Activated T-helper 1 cell treated with Interleukin-2 at 50 U/mL for 16 hours (primary cell): Measurements from ENCODE around the gene EDC3.
"Not testable (repeated sequence)": the region's sequence is repeated elsewhere in the genome, so short reads cannot be mapped to it uniquely, and the experiment has no call there.

Source experiments
- DNase-seq: peaks from one replicate; pipeline ENCODE4 v3.0.0-alpha.2; 2020; ENCODE audit warnings: low read depth

The EDC3 gene

GRCh38 chr15:74710319-74711094 is 14.7 kb upstream of the EDC3 start:
- no peak for DNase-seq

DNA sequence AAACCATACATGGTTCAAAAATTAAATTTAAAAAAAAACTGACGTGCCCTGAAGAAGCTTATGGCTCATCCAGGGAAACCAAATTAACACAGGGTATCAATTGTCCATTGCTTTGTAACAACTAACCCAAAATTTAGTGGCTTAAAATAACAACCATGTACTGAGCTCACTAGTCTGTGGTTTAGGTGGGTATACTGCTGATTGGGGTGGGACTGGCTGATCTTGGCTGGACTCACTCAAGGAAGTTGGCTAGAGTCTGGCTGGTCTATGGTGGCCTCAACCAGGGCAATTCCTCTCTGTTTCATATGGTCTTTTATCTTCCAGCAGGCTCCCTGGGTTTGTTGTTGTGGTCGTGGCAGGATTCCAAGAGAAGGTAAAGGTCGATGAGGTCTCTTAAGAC is 14.1 kb upstream of the EDC3 start:
- no peak for DNase-seq

DNA sequence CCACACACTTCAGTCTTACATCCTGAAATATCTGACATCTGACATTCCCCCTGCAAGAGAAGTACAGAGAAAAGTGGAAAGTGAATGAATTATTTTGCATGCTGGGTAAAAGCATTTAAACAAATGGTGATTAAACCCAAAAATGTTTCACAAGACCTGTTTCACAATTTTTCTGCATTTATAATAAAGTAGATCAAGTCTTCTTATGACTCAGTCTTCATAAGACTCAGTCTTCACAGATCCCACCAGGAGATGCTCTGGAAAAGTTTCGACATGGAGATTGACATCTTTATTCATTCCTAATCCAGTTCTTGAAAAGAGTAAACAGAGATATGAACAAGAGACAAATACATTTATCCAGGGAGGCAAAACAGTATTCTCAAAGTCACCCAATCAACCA is 13.2 kb upstream of the EDC3 start:
- DNase-seq: no peak

- DNase-seq: no peak
These were observed 984 bp upstream of the EDC3 start for GRCh38 chr15:74696808-74697207.

DNA sequence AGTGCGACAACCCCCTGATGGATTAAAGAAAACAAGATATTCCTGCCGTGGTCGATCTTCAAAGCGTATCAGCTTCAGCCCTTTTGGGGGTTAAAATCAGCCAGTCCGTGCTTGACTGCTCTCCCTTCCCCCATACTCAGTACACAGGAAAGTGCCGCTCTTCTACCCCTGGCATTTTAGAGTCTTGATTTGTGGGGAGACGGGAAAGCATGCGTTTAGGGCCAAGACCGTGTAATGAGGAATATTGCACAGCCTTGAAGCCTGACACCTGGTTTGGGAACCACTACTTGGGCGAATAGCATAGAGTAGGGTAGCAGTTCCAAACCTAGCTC is 540 bp upstream of the EDC3 start:
- no peak for DNase-seq

DNA sequence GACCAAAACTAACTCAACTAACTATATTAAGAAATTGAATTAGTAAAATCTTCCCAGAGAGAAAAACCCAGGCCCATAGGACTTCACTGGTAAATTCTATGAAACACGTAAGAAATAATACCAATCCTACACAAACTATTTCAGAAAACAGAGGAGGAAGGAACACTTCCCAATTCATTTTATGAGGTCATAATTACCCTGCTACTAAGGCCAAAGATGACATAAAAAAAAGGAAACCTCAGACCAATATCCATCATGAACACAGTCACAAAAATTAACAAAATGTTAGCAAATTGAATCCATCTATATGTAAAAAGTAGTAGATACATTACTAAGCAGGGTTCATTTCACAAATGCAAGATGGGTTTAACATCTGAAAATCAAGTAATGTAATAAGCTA is 3.5 kb downstream of the EDC3 start:
- no peak for DNase-seq

DNA sequence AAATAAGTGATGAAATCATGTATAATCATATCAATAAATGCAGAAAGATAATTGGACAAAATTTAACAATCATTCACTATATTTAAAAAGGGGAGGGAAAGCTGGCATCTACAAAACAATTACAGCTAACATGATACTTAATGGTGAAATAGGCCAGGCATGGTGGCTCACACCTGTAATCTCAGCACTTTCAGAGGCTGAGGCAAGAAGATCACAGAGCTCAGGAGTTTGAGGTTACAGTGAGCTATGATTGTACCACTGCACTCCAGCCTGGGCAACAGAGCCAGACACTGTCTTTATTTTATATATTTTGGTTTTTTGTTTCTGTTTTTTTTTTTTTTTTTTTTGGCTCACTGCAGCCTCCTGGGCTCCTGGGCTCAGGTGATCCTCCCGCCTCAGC is 12.1 kb downstream of the EDC3 start:
- no peak for DNase-seq

GRCh38 chr15:74682954-74683353 is 12.9 kb downstream of the EDC3 start:
- DNase-seq: no peak

- no peak for DNase-seq
These were observed 15.4 kb downstream of the EDC3 start for GRCh38 chr15:74680456-74680855.

DNA sequence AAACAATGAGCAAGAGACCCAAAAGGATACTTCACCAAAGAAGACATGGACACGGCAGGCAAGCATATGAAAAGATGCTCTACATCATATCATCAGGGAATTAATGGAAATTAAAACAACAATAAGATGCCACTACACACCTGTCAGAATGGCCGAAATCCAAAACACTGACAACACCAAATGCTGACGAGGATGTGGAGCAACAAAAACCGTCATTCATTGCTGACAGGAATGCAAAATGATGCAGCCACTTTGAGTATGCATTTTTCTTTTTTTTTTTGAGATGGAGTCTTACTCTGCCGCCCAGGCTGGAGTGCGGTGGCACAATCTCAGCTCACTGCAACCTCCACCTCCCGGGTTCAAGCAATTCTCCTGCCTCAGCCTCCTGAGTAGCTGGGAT is 19.0 kb downstream of the EDC3 start:
- no peak for DNase-seq

GRCh38 chr15:74674161-74674560 is 21.7 kb downstream of the EDC3 start:
- no peak for DNase-seq

- DNase-seq: no peak
These were observed 26.2 kb downstream of the EDC3 start for GRCh38 chr15:74669627-74670026.

DNA sequence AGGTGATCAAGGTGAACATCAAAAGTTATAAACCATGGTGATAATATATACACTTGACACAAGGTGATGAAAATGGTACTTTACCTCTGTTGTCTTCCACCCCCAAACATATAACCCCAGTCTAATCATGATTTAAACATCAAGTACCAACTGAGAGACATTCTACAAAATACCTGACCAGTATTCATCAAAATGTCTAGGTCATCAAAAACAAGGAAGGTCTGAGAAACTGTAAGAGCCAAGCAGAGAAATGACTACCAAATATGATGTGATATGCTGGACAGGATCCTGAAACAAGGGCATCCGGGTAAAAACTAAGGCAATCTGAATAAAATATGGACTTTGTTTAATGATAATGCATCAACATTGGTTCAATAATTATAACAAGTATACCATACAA is 27.8 kb downstream of the EDC3 start:
- DNase-seq: no peak

DNA sequence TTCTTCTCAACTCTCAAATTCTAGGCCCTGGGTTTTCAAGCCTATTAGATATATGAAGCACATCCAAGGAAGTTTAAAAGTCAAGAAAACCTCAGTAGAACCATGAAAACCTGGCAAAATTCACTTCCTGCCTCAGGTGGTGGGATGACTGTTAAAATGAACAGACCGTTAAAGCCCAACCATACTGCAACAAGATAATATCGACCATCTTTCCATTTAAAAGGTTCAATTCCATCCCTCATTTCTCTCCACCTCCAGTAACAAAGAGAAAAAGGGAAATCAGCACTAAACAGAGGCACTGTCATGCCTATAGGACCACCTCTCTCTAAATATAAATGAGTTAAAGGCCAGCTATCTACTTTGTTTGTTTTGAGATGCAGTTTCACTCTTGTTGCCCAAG is 31.2 kb downstream of the EDC3 start:
- no peak for DNase-seq

- DNase-seq: no peak
These were observed 31.7 kb downstream of the EDC3 start for GRCh38 chr15:74664028-74664616.

DNA sequence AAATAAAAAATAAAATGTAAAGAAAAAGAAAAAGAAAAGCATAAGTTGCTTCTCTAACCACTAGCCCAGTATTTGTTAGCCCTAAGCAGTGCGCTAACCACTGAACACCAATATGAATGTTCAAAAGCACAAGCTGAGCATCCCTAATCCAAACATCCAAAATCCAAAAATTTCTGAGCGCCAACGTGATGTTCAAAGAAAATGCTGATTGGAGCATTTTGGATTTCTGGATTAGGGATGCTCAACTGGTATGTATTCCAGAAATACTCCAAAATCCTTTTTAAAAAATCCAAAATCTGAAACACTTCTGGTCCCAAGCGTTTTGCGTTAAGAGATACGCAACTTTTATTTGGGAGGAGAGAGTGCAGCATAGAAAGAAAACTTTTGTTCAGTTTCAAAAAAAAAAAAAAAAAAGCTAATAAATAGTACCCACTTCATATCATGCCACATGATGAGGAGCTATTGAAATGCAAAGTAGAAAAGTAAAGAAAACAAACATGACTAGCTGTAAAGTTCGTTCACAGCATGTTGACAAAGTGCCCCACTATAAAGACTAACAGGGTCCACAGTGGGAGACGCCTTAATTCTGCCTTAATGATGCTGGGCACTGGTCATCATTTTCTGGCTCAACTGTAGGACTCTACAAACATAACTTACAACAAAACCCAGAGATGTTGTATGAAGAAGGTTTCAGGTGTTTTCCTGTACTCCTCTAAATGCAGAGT is 32.4 kb downstream of the EDC3 start:
- DNase-seq: no peak

GRCh38 chr15:74662064-74662860 is 33.6 kb downstream of the EDC3 start:
- no peak for DNase-seq

DNA sequence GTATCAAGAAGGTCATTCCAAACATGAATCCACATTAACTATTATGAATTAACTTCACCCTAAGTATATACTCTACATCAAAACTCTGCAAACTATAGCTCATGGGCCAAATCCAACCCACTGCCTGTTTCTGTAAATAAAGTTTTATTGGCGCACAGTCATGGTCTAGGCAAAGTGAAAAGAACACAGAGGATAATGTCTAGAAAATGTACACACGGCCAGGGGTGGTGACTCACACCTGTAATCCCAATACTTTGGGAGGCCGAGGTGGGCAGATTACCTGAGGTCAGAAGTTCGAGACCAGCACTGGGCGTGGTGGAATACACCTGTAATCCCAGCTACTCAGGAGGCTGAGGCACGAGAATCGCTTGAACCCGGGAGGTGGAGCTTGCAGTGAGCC is 34.5 kb downstream of the EDC3 start:
- not testable (repeated sequence) for DNase-seq

DNA sequence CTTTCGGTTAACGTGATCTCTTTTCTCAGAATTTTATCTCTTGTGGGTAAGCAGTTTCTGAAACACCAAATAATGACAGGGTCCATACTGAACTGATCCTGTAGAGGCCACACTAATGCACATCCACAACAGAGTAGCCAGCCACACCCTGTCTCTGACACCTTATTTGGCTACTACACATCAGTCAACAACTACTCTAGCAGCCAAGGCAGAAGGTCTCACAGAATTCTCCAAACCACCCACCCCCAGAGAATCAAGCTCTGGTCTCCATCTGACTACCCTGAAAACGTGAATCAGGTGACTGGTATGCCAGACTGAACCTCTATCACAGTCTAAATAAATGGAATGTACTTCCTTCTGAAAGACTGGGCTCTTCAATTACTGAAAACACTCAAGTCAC is 38.0 kb downstream of the EDC3 start:
- DNase-seq: no peak

DNA sequence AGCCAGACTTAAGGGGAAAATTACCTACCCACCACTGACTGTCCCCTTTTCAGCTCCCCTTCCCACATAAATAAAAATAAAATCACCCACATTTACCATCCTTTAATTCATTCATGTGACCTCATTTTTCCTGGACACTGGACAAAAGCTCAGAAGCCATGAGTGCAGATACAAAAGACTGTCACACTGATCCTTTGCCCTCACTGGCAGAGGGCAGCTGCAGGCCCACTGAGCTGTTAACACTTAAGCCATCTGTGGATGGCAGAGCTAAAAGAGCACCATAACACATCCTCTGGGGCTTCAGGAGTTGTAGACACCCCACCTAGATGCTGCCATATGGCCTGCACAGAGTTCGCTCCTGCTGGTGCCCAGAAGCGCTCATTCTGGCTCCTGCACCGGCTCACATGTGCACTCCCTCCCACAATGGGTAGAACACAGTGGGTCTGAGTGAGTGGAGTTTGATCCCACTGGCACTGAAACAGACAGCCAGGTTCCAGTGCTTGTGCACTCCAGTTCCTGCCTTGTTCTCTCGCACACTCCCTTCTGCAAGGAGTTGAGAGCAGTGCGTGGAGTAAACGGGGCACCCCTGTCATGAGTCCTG is 38.8 kb downstream of the EDC3 start:
- DNase-seq: no peak

DNA sequence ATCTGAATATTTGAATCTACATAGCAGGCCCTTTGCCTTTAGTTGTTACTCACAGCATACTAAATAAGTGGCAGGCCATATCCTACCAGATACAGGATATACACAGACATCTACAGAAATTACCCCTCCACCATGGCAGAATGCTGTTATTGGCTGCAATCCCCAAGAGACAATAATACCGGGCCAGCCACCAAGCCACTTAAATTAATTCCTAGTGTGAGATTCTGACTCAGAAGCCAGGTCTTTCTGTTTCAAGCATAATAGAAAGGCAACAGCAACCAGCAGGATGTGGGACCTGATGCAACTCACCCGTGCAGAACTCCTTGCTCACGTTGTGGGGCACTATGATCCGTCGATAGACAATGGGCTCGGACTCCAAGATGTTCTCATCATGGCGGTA is 40.4 kb downstream of the EDC3 start:
- no peak for DNase-seq

DNA sequence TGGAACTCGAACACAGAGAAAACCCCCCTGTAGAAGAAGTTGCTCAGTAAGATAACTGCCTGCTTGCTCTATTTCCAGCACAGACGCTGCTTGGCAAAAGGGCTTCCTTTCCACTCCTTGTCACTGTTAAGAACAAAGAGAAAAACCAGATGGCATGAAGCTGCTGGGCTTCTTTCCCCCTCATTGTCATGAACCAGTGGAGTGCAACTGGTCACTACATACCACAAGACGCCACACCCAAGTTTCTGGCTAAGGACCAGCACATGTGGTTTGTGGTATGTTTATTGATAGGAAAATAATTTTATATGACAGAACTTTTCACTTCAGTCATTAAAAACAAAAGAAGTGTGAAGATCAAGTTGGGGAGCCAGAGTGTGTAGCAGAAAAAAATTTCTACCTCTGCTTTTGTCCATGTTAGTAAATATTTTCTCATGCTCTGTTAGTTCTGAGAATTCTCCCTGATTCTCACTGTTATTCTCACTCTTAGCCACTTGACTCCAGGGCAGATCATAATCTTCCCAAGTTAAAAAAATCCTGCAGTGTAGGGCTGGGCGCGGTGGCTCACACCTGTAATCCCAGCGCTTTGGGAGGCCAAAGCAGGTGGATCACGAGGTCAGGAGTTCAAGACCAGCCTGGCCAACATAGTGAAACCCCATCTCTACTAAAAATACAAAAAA is 42.3 kb downstream of the EDC3 start:
- DNase-seq: no peak
